Fibroblast of mammary gland (primary cell): ENCODE data around the gene SPDYE4.

Source experiments
- DNase-seq: peaks from one replicate; pipeline ENCODE4 v3.0.0-alpha.2; 2010; ENCODE audit warnings: low read depth
- H3K4me3 ChIP-seq: 2 replicates; pipeline ENCODE4 v1.5.1; 2011; ENCODE audit warnings: low read depth, mild to moderate bottlenecking, low read length, moderate library complexity; ENCODE audit not compliant: control insufficient read depth
- TF ChIP-seq, protein P1 (sequence below): conservative IDR thresholded peaks from 2 replicates; pipeline ENCODE4 v1.5.1; 2011; ENCODE audit warnings: low read depth, low read length, inconsistent platforms; ENCODE audit not compliant: control insufficient read depth, insufficient read depth

The SPDYE4 gene

DNA sequence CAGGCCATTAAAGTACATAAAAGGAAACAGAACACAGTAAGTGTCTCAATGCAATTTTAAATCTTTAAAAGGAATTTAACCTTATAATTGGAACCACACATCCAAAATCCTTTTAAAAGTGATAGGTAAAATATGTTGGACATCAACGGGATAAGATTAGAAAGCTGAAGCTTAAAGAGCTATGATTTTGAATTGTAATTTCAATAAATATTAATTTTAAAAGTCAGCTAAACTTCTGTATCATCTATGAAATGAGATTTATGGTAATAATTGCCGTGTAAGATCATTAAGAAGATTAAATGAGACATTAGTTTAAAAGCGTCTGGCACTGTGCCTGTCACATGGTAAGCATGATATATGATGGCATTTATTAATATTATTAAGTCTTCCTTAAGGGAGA is 45.0 kb downstream of the SPDYE4 start:
- H3K4me3 ChIP-seq: no peak overlapping the region
- TF ChIP-seq, protein P1, sequence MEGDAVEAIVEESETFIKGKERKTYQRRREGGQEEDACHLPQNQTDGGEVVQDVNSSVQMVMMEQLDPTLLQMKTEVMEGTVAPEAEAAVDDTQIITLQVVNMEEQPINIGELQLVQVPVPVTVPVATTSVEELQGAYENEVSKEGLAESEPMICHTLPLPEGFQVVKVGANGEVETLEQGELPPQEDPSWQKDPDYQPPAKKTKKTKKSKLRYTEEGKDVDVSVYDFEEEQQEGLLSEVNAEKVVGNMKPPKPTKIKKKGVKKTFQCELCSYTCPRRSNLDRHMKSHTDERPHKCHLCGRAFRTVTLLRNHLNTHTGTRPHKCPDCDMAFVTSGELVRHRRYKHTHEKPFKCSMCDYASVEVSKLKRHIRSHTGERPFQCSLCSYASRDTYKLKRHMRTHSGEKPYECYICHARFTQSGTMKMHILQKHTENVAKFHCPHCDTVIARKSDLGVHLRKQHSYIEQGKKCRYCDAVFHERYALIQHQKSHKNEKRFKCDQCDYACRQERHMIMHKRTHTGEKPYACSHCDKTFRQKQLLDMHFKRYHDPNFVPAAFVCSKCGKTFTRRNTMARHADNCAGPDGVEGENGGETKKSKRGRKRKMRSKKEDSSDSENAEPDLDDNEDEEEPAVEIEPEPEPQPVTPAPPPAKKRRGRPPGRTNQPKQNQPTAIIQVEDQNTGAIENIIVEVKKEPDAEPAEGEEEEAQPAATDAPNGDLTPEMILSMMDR: no peak
- DNase-seq: no peak

DNA sequence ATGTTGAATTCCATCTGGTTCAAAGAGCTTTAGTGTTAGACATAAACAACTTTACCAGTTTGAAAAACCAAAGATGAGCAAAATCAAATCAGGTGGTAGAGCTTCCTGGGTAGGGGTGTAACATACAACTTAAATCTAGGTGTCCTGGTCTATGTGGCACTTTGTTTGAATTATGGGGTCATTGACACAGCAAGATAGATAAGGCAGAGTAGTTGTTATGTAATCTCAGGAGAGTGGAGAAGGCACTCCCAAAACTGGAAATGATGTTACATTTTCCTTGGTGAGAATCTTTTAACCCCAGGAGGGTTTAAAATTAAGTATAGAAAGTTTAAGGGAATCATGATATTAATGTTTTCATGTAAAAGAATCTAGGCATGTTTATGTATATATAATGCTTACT is 45.6 kb downstream of the SPDYE4 start:
- TF ChIP-seq, protein P1: no peak
- no peak for DNase-seq
- no peak overlapping the region for H3K4me3 ChIP-seq

DNA sequence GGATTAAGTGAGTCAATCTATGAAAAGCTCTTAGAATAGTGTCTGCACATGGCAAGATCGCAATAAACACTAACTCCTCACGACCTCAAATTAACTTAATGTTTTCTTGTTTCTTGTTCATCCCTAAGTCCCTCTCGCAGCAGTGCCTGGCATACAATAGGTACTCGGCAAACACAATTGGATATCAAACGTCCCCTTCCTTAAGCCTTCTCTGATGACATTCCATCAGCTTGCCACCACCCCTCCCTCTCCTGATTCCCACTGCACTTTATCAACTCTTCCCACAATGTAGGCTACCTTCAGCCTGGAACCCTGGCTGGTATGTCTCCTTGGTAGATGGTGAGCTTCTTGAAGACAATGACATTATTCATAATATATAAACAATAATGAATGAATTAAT is 47.1 kb downstream of the SPDYE4 start:
- no peak for DNase-seq
- H3K4me3 ChIP-seq: no peak overlapping the region
- TF ChIP-seq, protein P1: no peak

DNA sequence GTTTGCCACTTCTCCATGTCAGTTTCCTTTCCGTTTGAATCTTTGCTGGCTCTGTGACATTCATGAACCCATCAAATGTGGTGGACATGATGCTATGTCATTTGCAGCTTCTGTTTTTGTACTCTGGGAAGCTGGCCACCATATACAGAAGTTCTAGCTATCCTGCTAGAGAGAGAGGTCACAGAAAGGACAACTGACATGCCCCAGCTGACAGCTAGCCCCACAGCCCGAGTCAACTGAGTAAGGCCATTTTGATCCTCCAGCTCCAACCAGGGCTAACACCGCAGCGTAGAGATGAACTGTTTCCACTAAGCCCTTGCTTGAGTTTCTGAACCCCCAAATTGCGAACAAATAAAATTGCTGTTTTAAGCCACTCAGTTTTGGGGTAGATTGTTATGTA is 47.5 kb downstream of the SPDYE4 start:
- DNase-seq: no peak

DNA sequence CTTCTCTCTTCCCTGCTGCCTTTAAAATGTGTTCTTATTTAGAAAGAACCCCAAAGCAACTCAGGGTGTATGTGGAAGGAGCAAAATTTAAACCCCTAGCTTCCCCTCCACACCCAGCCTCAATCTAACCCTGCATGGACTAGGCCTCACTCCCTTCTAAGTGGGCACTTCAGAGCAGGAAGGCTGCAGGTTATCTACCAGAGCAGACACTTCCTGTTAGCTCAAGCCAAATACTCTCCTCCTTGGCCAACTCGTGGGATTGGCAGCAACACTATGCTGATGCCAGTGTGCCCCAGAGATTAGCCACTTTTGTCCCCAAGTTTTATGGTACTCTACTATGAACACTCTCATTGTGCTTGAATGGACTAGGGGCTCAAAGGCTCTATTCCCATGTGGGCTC is 49.3 kb downstream of the SPDYE4 start:
- TF ChIP-seq, protein P1: no peak
- DNase-seq: no peak
- no peak overlapping the region for H3K4me3 ChIP-seq

More for the DNA sequence above, 47.5 kb downstream of the SPDYE4 start:
- TF ChIP-seq, protein P1: no peak
- H3K4me3 ChIP-seq: no peak overlapping the region

DNA sequence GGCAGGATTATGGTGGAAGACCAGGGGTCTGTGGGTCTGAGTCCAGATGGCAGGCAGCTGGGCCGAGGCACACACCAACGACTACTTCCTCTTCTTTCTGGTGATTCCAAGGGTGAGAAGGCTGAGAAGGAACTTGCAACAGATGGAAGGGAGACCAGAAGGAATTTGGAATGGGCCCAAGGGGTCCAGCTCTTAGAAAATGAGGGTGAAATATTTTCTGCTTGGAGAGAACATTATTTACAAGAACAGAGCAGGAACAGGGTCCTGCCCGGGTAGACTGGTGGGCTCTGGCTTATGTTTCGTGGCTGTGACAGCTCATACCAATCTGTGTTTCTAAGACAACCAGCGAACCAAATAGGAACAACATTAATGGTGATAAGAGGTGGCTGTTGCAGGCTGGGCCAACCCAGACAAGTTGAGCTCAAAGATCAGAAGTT is 50.3 kb downstream of the SPDYE4 start:
- TF ChIP-seq, protein P1: no peak
- no peak overlapping the region for H3K4me3 ChIP-seq
- no peak for DNase-seq
